TTC549 (cell line): ENCODE data around the gene TULP4.
"Not testable (repeated sequence)": the region's sequence is repeated elsewhere in the genome, so short reads cannot be mapped to it uniquely, and the experiment has no call there.

Source experiments
- FAIRE-seq: peaks from 2 replicates; lab custom pipeline; 2012; peaks lifted over from hg19 to GRCh38; lab: Jason Lieb, UNC

Gene TULP4

DNA sequence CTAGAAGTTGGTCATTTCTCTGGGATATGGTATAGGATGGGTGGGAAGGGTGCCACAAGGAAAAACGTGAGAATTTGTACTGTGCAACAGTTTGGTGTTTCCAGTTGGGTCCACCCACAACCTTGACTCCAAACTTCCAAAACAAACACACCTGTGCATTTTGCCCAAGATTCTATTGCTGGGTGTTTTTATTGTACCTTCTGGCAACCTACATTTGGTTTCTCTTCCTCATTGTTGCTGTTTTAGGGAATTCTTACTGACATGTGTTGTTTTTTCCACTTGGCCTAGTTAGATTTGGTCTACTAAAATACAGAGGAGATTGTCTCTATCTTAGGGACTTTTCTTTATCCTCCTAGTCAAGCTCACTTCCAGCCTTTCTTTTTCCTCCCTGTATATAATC lies 16.7 kb downstream of the TULP4 start:
- FAIRE-seq = no peak

- FAIRE-seq = no peak
These were observed 17.3 kb downstream of the TULP4 start for GRCh38 chr6:158329531-158329930.

DNA sequence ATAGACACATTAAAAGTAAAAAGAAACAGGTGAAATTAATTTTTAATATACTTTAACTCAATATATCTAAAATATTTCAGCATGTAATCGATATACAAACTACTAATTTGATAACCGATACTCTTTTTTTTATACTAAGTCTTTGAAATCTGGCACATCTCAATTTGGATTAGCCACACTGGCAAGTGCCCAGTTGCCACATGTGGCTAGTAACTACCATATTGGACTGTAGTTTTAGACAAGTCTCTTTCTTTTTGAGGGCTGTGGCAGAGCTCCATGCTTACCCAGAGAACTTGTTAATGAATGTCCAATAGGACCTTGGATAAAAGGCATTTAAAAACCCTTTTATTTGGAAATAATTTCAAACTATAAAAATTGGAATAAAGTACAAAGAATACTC lies 17.8 kb downstream of the TULP4 start:
- FAIRE-seq = no peak

GRCh38 chr6:158332237-158332636 lies 20.0 kb downstream of the TULP4 start:
- no peak for FAIRE-seq

DNA sequence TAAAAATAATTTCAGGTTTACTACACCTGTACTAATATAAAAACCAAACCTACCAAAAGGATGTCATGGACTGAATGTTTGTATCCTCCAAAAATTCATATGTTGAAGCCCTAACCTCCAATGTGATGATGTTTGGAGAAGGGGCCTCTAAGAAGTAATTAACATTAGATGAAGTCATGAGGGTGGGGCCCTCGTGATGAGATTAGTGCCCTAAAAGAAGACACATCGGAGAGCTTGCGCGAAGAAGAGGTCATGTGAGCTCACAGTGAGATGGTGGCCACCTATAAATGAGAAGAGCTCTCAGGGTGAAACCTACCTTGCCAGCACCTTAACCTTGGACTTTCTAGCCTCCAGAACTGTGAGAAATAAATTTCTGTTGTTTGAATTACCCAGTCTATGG lies 20.8 kb downstream of the TULP4 start:
- FAIRE-seq = no peak

- no peak for FAIRE-seq
These were observed 22.3 kb downstream of the TULP4 start for GRCh38 chr6:158334534-158334933.

DNA sequence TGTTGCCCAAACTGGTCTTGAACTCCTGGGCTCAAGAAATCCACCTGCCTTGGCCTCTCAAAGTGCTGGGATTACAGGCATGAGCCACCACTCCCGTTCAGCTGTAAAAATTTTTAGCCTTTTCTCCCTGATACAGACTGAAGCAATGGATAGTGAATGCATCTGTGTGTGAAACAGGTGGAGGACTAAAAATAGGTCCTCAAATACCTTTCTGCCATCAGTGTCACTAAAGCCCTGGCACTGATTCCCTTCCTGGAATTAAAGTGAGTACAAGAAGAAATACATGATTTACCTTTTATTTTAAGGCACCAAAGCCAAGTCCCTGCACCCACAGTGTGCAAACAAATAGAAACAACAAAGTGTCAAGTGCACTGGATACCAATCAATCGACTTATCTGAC lies 25.1 kb downstream of the TULP4 start:
- FAIRE-seq = no peak

- FAIRE-seq = no peak
These were observed 26.2 kb downstream of the TULP4 start for GRCh38 chr6:158338311-158339112.

GRCh38 chr6:158339197-158339596 lies 26.9 kb downstream of the TULP4 start:
- FAIRE-seq = not testable (repeated sequence)

- no peak for FAIRE-seq
These were observed 28.0 kb downstream of the TULP4 start for GRCh38 chr6:158340252-158340651.

GRCh38 chr6:158344534-158344933 lies 32.3 kb downstream of the TULP4 start:
- no peak for FAIRE-seq

GRCh38 chr6:158345444-158345843 lies 33.2 kb downstream of the TULP4 start:
- not testable (repeated sequence) for FAIRE-seq

GRCh38 chr6:158347335-158347734 lies 35.1 kb downstream of the TULP4 start:
- FAIRE-seq = no peak

- not testable (repeated sequence) for FAIRE-seq
These were observed 36.7 kb downstream of the TULP4 start for GRCh38 chr6:158348737-158349504.

- not testable (repeated sequence) for FAIRE-seq
These were observed 37.4 kb downstream of the TULP4 start for GRCh38 chr6:158349505-158350275.

- not testable (repeated sequence) for FAIRE-seq
These were observed 38.5 kb downstream of the TULP4 start for GRCh38 chr6:158350731-158351130.

DNA sequence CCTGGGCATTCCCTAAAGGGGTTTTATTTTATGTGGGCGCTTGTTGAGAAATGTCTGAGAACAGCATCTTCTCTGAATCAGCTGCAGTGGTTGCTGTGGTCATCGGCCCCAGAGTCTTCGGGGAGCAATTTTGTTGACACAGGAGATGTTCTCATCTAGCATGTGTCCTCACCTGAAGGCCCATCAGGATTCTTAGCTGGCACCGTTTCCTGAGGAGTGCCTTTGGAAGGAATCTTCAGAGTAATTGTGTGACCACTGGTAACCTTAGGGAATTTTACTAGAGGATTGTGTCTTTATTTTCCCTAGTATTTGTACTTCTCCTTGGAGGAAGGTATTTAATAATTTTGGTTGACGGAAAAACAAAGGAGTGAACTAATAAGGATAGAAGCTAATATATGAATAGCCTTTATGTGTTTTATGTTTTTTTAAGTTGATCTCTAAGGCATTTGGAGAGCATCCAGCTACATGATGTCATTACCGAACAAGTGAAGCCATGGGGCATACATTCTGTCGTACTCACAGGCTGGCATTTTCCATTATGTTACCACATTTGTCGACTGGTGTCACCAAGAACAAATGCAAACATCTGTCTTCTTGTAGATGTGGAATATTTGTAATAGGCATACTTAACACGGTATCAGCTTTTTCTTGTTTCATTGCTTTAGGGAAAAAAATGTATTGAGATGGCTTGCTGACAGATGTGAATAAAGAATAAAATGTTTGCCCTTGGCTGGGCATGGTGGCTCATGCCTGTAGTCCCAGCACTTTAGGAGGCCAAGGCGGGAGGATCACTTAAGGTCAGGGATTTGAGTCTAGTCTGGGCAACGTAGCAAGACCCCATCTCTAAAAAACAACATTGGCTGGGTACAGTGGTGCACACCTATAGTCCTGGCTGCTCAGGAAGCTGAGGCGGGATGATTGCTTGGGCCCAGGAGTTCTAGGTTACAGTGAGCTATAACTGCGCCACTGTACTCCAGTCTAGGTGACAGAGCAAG lies 41.9 kb downstream of the TULP4 start:
- no peak for FAIRE-seq

GRCh38 chr6:158356586-158357546 lies 44.6 kb downstream of the TULP4 start:
- FAIRE-seq = no peak

GRCh38 chr6:158357570-158358216 lies 45.4 kb downstream of the TULP4 start:
- no peak for FAIRE-seq
